Fibroblast of lung (primary cell): ENCODE measurements around the gene TSPO. TPM values are rescaled to one million over a fixed set of nuclear protein-coding genes. Genes with fewer than 3 reads are reported as not detected.
"Not testable (repeated sequence)": the region's sequence is repeated elsewhere in the genome, so short reads cannot be mapped to it uniquely, and the experiment has no call there.

ENCODE experiments used
- DNase-seq, 2 donors: peaks; one replicate each; pipeline versions ENCODE4 v3.0.0 to v3.0.0-alpha.2; 2010; ENCODE audit warnings: low read depth in 2 of 2
- H2AFZ ChIP-seq: 2 replicates; pipeline ENCODE4 v1.5.1; 2012; ENCODE audit warnings: low read length, control low read depth, inconsistent platforms
- H3K27ac ChIP-seq: 2 replicates; pipeline ENCODE4 v1.5.1; 2011; ENCODE audit warnings: low read length, control low read depth; ENCODE audit not compliant: insufficient read depth
- H3K27me3 ChIP-seq: 2 replicates; pipeline ENCODE4 v1.5.1; 2011; ENCODE audit warnings: mild to moderate bottlenecking, low read length; ENCODE audit not compliant: control insufficient read depth, insufficient read depth
- H3K36me3 ChIP-seq: 2 replicates; pipeline ENCODE4 v1.5.1; 2011; ENCODE audit warnings: low read length; ENCODE audit not compliant: control insufficient read depth, insufficient read depth
- H3K4me1 ChIP-seq: 2 replicates; pipeline ENCODE4 v1.5.1; 2011; ENCODE audit warnings: low read length; ENCODE audit not compliant: control insufficient read depth, insufficient read depth; ENCODE audit errors: extremely low read depth
- H3K4me2 ChIP-seq: 2 replicates; pipeline ENCODE4 v1.5.1; 2011; ENCODE audit warnings: low read length, control low read depth; ENCODE audit not compliant: insufficient read depth; ENCODE audit errors: extremely low read depth
- H3K4me3 ChIP-seq, 4 experiments: fragments of 200-600 bp in 1 of 4; sonication (generic) in 1 of 4; replicated peaks in 1 of 4; 2 replicates each; pipeline ENCODE4 v1.5.1; 2011 to 2016; ENCODE audit warnings: low read length in 4 of 4, low read depth in 3 of 4, mild to moderate bottlenecking in 3 of 4, control low read depth in 2 of 4, inconsistent platforms in 1 of 4, mixed read lengths in 1 of 4; ENCODE audit not compliant: insufficient read depth in 1 of 4; ENCODE audit errors: control extremely low read depth in 1 of 4
- H3K79me2 ChIP-seq: 2 replicates; pipeline ENCODE4 v1.5.1; 2012; ENCODE audit warnings: mild to moderate bottlenecking, low read length, inconsistent platforms; ENCODE audit not compliant: control insufficient read depth, insufficient read depth
- H3K9ac ChIP-seq: 2 replicates; pipeline ENCODE4 v1.5.1; 2011; ENCODE audit warnings: mild to moderate bottlenecking, low read length, control low read depth; ENCODE audit not compliant: insufficient read depth
- H3K9me3 ChIP-seq: 2 replicates; pipeline ENCODE4 v1.5.1; 2012; ENCODE audit warnings: low read depth, low read length; ENCODE audit not compliant: control insufficient read depth, insufficient read depth
- H4K20me1 ChIP-seq: 2 replicates; pipeline ENCODE4 v1.5.1; 2011; ENCODE audit warnings: low read length; ENCODE audit not compliant: control insufficient read depth, insufficient read depth; ENCODE audit errors: extremely low read depth
- CTCF ChIP-seq, 2 donors: IDR thresholded peaks in 1 of 2; conservative IDR thresholded peaks in 1 of 2; 1 replicate in 1 of 2; 2 replicates in 1 of 2; pipeline ENCODE4 v1.5.1; 2011 to 2012; ENCODE audit warnings: low read length in 2 of 2, control low read depth in 1 of 2, inconsistent platforms in 1 of 2, low read depth in 1 of 2, mild to moderate bottlenecking in 1 of 2
- EZH2 ChIP-seq: IDR thresholded peaks from 2 replicates; pipeline ENCODE4 v1.5.1; 2012; ENCODE audit warnings: low read length, control low read depth, mild to moderate bottlenecking; ENCODE audit errors: missing control alignments
- polyA plus RNA-seq, 2 donors: library from polyadenylated mRNA; depleted of rRNA in 1 of 2; stranded (reverse) in 1 of 2; unstranded in 1 of 2; fragments of >200 nt; gene quantifications; 2 replicates each; pipeline ENCODE4 v1.2.1, GENCODE V29; 2011 to 2012; ENCODE audit warnings: missing spikeins in 1 of 2
- total RNA-seq: library from RNA; depleted of rRNA; stranded (reverse); fragments of >200 nt; gene quantifications from 2 replicates; pipeline ENCODE4 v1.2.1, GENCODE V29; 2014

TSPO gene
- total and polyA plus RNA-seq, 2 donors (not counting 1 experiment from before 2014, with no cell fraction given), result 47.5 to 243 TPM

GRCh38 chr22:43142880-43143562 is 8.3 kb upstream of the TSPO start, which contains the start of gene MCAT:
Gene MCAT (minus strand): TSS chr22:43143398. CDS start chr22:43143348, 50 bp downstream.
- H3K9me3 ChIP-seq, result no peaks in the 10 kb centered on the region
- H3K4me1 ChIP-seq, result no peaks in the 10 kb centered on the region
- peak within 1 kb of the TSS; percentile 93 for H3K4me2 ChIP-seq
- no peaks in the 10 kb centered on the region for H4K20me1 ChIP-seq
- H3K4me3 ChIP-seq, result peak within 1 kb of the TSS; percentile 75 to 99 (median 89)
- H3K27ac ChIP-seq, result peak within 1 kb of the TSS; percentile 90
- DNase-seq, result peak; percentile 72
- H3K9ac ChIP-seq, result peak within 1 kb of the TSS; percentile 84
- H3K36me3 ChIP-seq, result no peaks in the 10 kb centered on the region
- peak within 1 kb of the TSS; percentile 83 for H2AFZ ChIP-seq
- TF ChIP-seq EZH2 (no peak), CTCF (conservative IDR thresholded peaks at IDR 0.05 in 1 of 2, IDR thresholded peaks at IDR 0.05 in 1 of 2; ENCODE audit: low read depth in 1 of 2, low read length in 2 of 2) (no peak)
- peaks cover 5% of the 10 kb centered on the region for H3K79me2 ChIP-seq
- H3K27me3 ChIP-seq, result no peaks in the 10 kb centered on the region

GRCh38 chr22:43144949-43145348 is 6.4 kb upstream of the TSPO start:
- no peak overlapping the region for H3K9ac ChIP-seq
- no peaks in the 10 kb centered on the region for H3K36me3 ChIP-seq
- DNase-seq, result no peak
- H3K27ac ChIP-seq, result no peak overlapping the region
- no peak for TF ChIP-seq EZH2
- TF ChIP-seq CTCF (conservative IDR thresholded peaks at IDR 0.05 in 1 of 2, IDR thresholded peaks at IDR 0.05 in 1 of 2; ENCODE audit: low read depth in 1 of 2, low read length in 2 of 2), result no peak
- no peaks in the 10 kb centered on the region for H4K20me1 ChIP-seq
- H3K4me3 ChIP-seq, result no peak overlapping the region
- H3K9me3 ChIP-seq, result no peaks in the 10 kb centered on the region
- H3K27me3 ChIP-seq, result no peaks in the 10 kb centered on the region
- no peak overlapping the region for H2AFZ ChIP-seq
- no peaks in the 10 kb centered on the region for H3K4me1 ChIP-seq
- peaks cover 5% of the 10 kb centered on the region for H3K79me2 ChIP-seq
- no peak overlapping the region for H3K4me2 ChIP-seq

- H3K4me2 ChIP-seq, H3K9me3 ChIP-seq, H2AFZ ChIP-seq, H3K4me1 ChIP-seq, H3K36me3 ChIP-seq, DNase-seq, H3K27me3 ChIP-seq, H3K79me2 ChIP-seq, H3K9ac ChIP-seq, H3K4me3 ChIP-seq, H3K27ac ChIP-seq, H4K20me1 ChIP-seq: not testable (repeated sequence)
Observed at GRCh38 chr22:43145371-43145770, 6.0 kb upstream of the TSPO start.

- not testable (repeated sequence) for H3K36me3 ChIP-seq, H4K20me1 ChIP-seq, H3K9ac ChIP-seq, H3K9me3 ChIP-seq, H2AFZ ChIP-seq, H3K4me3 ChIP-seq, H3K4me1 ChIP-seq, DNase-seq, H3K79me2 ChIP-seq, H3K27ac ChIP-seq, H3K4me2 ChIP-seq, H3K27me3 ChIP-seq
Observed at GRCh38 chr22:43146332-43146731, 5.0 kb upstream of the TSPO start.
